Activated CD8-positive, alpha-beta memory T cell treated with anti-CD3 and anti-CD28 coated beads, Interleukin-2, amount 10 ng/mL, durations not matched to agents 7 days and 5 days (primary cell): Measurements from ENCODE around the gene MAP4K2. TPM values are rescaled to one million over a fixed set of nuclear protein-coding genes. Genes with fewer than 3 reads are reported as not detected.

Experiments
- total RNA-seq, 2 experiments: library from RNA; stranded (reverse); gene quantifications; one replicate each; pipeline ENCODE4 v1.2.3, GENCODE V29; 2021

MAP4K2 gene
- total RNA-seq, 2 experiments from 2014 or later, result 61.1 to 65.0 TPM

Other genes with a start within 250 kb of the MAP4K2 start
- not detected for gene SLC22A11, start 247.3 kb downstream of the MAP4K2 start, total RNA-seq
- gene SLC22A12, start 212.0 kb downstream of the MAP4K2 start, total RNA-seq, result not detected
- under 1 TPM; 0.23 to 0.40 TPM for gene NRXN2, start 80.0 kb downstream of the MAP4K2 start, total RNA-seq
- 100 to 1,000 TPM in 1 of 2 experiments, 10 to 100 TPM in 1; 77.3 to 123 TPM for gene RASGRP2, start 59.1 kb downstream of the MAP4K2 start, total RNA-seq
- 1 to 10 TPM; 2.0 to 3.2 TPM for gene PYGM, start 43.2 kb downstream of the MAP4K2 start, total RNA-seq
- 100 to 1,000 TPM; 442 to 462 TPM for gene SF1, start 24.7 kb downstream of the MAP4K2 start, total RNA-seq
- 10 to 100 TPM; 31.2 to 42.1 TPM for gene MEN1, start 7.3 kb upstream of the MAP4K2 start, total RNA-seq
- gene CDC42BPG, start 41.4 kb upstream of the MAP4K2 start, total RNA-seq, result under 1 TPM; 0.50 to 0.61 TPM
- 100 to 1,000 TPM; 149 to 155 TPM for gene EHD1, start 75.4 kb upstream of the MAP4K2 start, total RNA-seq
- gene ATG2A, start 114.0 kb upstream of the MAP4K2 start, total RNA-seq, result 10 to 100 TPM; 27.3 to 27.9 TPM
- gene PPP2R5B, start 121.5 kb upstream of the MAP4K2 start, total RNA-seq, result 10 to 100 TPM; 11.7 to 12.3 TPM
- gene GPHA2, start 132.7 kb upstream of the MAP4K2 start, total RNA-seq, result not detected
- not detected for gene MAJIN, start 168.9 kb upstream of the MAP4K2 start, total RNA-seq
- under 1 TPM; 0.33 to 0.67 TPM for gene BATF2, start 193.8 kb upstream of the MAP4K2 start, total RNA-seq
- 10 to 100 TPM; 74.1 to 86.9 TPM for gene ARL2, start 210.9 kb upstream of the MAP4K2 start, total RNA-seq
- 10 to 100 TPM; 18.9 to 29.2 TPM for gene SNX15, start 224.2 kb upstream of the MAP4K2 start, total RNA-seq
- gene SAC3D1, start 238.0 kb upstream of the MAP4K2 start, total RNA-seq, result 10 to 100 TPM; 24.3 to 27.2 TPM